A172 (cell line): ENCODE measurements around the gene SLC26A1. TPM values are rescaled to one million over a fixed set of nuclear protein-coding genes. Genes with fewer than 3 reads are reported as not detected.

Source experiments
- DNase-seq: peaks from one replicate; pipeline ENCODE4 v3.0.0-alpha.2; 2015; ENCODE audit warnings: low spot score
- total RNA-seq: library from RNA; depleted of rRNA; stranded (reverse); fragments of >200 nt; shearing (Covaris generic); gene quantifications from 2 replicates; pipeline ENCODE4 v1.2.3, GENCODE V29; 2014

Gene SLC26A1
- total RNA-seq, 1 experiment from 2014 or later = 0.41 TPM

- DNase-seq = no peak
These were observed 26.7 kb downstream of the SLC26A1 start for GRCh38 chr4:966266-967112.

GRCh38 chr4:965766-966134, 27.5 kb downstream of the SLC26A1 start:
- no peak for DNase-seq

GRCh38 chr4:965048-965765, 28.0 kb downstream of the SLC26A1 start:
- no peak for DNase-seq

- no peak for DNase-seq
These were observed 28.7 kb downstream of the SLC26A1 start for GRCh38 chr4:964346-965025.

GRCh38 chr4:963276-964225, 29.7 kb downstream of the SLC26A1 start:
- no peak for DNase-seq

- DNase-seq = no peak
These were observed 30.7 kb downstream of the SLC26A1 start for GRCh38 chr4:962231-963208.

GRCh38 chr4:961351-962230, 31.6 kb downstream of the SLC26A1 start:
- DNase-seq = no peak

GRCh38 chr4:960636-961350, 32.4 kb downstream of the SLC26A1 start:
- DNase-seq = no peak

GRCh38 chr4:960140-960635, 33.0 kb downstream of the SLC26A1 start:
- DNase-seq = no peak

GRCh38 chr4:959338-960139, 33.7 kb downstream of the SLC26A1 start:
- DNase-seq = no peak

GRCh38 chr4:958696-959337, 34.4 kb downstream of the SLC26A1 start:
- DNase-seq = no peak

- no peak for DNase-seq
These were observed 34.9 kb downstream of the SLC26A1 start for GRCh38 chr4:958314-958665.

- no peak for DNase-seq
These were observed 35.5 kb downstream of the SLC26A1 start for GRCh38 chr4:957581-958313.

- no peak for DNase-seq
These were observed 36.0 kb downstream of the SLC26A1 start for GRCh38 chr4:957231-957580.

- DNase-seq = no peak
These were observed 36.5 kb downstream of the SLC26A1 start for GRCh38 chr4:956531-957230.

GRCh38 chr4:955931-956381, 37.2 kb downstream of the SLC26A1 start:
- DNase-seq = no peak
